ENCODE measurements around the gene ITGB3BP. TPM values are rescaled to one million over a fixed set of nuclear protein-coding genes. Genes with fewer than 3 reads are reported as not detected.

Gene ITGB3BP
- total and polyA plus RNA-seq, 2 of the 8 experiments (the other 6 are each of a cell fraction or from before 2014, with no cell fraction given) = 17.6 to 49.1 TPM

GRCh38 chr1:63545780-63546179 lies 22.8 kb upstream of the ITGB3BP start:
- CTCF ChIA-PET (ENCODE audit: partially characterized antibody) = no interaction called here
- no peak for FAIRE-seq
- TF ChIP-seq SIRT6 (IDR thresholded peaks at IDR 0.05; ENCODE audit: low read length) (no peak), POU5F1 (IDR thresholded peaks at IDR 0.05; ENCODE audit: low read depth, low read length) (no peak), KDM4A (IDR thresholded peaks at IDR 0.05; ENCODE audit: low read depth, low read length, severe bottlenecking) (no peak), JUN (IDR thresholded peaks at IDR 0.05; ENCODE audit: low read depth, low read length) (no peak), CHD2 (IDR thresholded peaks at IDR 0.05; ENCODE audit: low read length) (no peak), HDAC6 (IDR thresholded peaks at IDR 0.05; ENCODE audit: low read depth, low read length) (no peak), BRCA1 (IDR thresholded peaks at IDR 0.05; ENCODE audit: low read depth, low read length) (no peak), EZH2 (IDR thresholded peaks at IDR 0.05; ENCODE audit: low read depth, low read length, severe bottlenecking) (no peak), EGR1 (IDR thresholded peaks at IDR 0.05; ENCODE audit: borderline replicate concordance, low read depth, low read length) (no peak), TCF12 (IDR thresholded peaks at IDR 0.05; ENCODE audit: low read depth, low read length) (no peak), USF2 (IDR thresholded peaks at IDR 0.05; ENCODE audit: low read length) (no peak), ASH2L (IDR thresholded peaks at IDR 0.05; ENCODE audit: low read length) (no peak), CTCF (IDR thresholded peaks at IDR 0.05; ENCODE audit: control extremely low read depth in 1 of 3, insufficient read depth in 1 of 3, low read depth in 1 of 3, low read length in 3 of 3) (no peak)

More at GRCh38 chr1:63545780-63546179, 22.8 kb upstream of the ITGB3BP start:
- Histone ChIP-seq H4K20me1 (replicated peaks in 1 of 2; ENCODE audit: control insufficient read depth in 1 of 2, insufficient read depth in 2 of 2, low read length in 2 of 2) (no peaks in the 10 kb centered on the region), H3K27me3 (replicated peaks in 1 of 4; ENCODE audit: control insufficient read depth in 3 of 4, extremely low read depth in 1 of 4, insufficient read depth in 3 of 4, low read length in 3 of 4) (no peaks in the 10 kb centered on the region), H3K23ac (ENCODE audit: insufficient read length) (no peak overlapping the region), H3K79me2 (ENCODE audit: control insufficient read depth in 1 of 2, insufficient read depth in 2 of 2, low read length in 2 of 2) (no peaks in the 10 kb centered on the region), H3K4me1 (replicated peaks in 1 of 4; ENCODE audit: control insufficient read depth in 3 of 4, insufficient read depth in 4 of 4, low read length in 3 of 4) (no peaks in the 10 kb centered on the region), H3K9me3 (ENCODE audit: insufficient read depth in 2 of 2, low read depth in 1 of 2, low read length in 1 of 2) (no peaks in the 10 kb centered on the region), H3K18ac (ENCODE audit: extremely low read depth, low read length) (no peak overlapping the region), H3K56ac (replicated peaks; ENCODE audit: insufficient read length, low read depth, low read length) (no peak overlapping the region), H4K91ac (replicated peaks; ENCODE audit: insufficient read length, low read length) (no peak overlapping the region), H2BK5ac (ENCODE audit: low read depth, low read length) (no peak overlapping the region), H2AFZ (ENCODE audit: low read length) (no peak overlapping the region), H3K23me2 (ENCODE audit: low read depth, low read length) (no peaks in the 10 kb centered on the region), H2BK12ac (ENCODE audit: low read depth, low read length) (no peak overlapping the region), H3K9ac (replicated peaks in 1 of 4; ENCODE audit: extremely low read depth in 1 of 4, low read depth in 3 of 4, low read length in 3 of 4) (no peak overlapping the region), H2BK15ac (ENCODE audit: low read length) (no peak overlapping the region), H3K14ac (ENCODE audit: insufficient read length) (no peak overlapping the region), H4K5ac (ENCODE audit: insufficient read length, low read depth, low read length) (no peak overlapping the region), H3K4me2 (ENCODE audit: insufficient read depth in 1 of 2, low read depth in 2 of 2, low read length in 2 of 2) (no peak overlapping the region), H3K79me1 (ENCODE audit: low read depth, low read length) (no peaks in the 10 kb centered on the region), H4K8ac (ENCODE audit: extremely low read depth, insufficient read depth, low read length) (no peak overlapping the region), H2AK5ac (ENCODE audit: low read depth, low read length) (no peak overlapping the region), H3K4ac (replicated peaks; ENCODE audit: insufficient read length, low read depth, low read length) (no peak overlapping the region), H3K27ac (ENCODE audit: low read depth, low read length) (no peak overlapping the region), H2BK20ac (ENCODE audit: low read length) (no peak overlapping the region), H3K36me3 (ENCODE audit: control insufficient read depth in 2 of 4, insufficient read depth in 4 of 4, low read length in 3 of 4) (no peaks in the 10 kb centered on the region), H2BK120ac (replicated peaks; ENCODE audit: low read depth, low read length) (no peak overlapping the region), H3K4me3 (ENCODE audit: extremely low read depth in 1 of 4, insufficient read depth in 2 of 4, low read depth in 3 of 4, low read length in 4 of 4) (no peak overlapping the region)
- POLR2A ChIA-PET (ENCODE audit: partially characterized antibody) = no interaction called here
- DNase-seq (ENCODE audit: low read depth in 1 of 2, low spot score in 2 of 2) = no peak

All from H1 (cell line).